ENCODE results near the gene ABHD12. TPM values are rescaled to one million over a fixed set of nuclear protein-coding genes. Genes with fewer than 3 reads are reported as not detected.

Gene ABHD12
- total and polyA plus RNA-seq, 4 experiments from 2014 or later, result 25.9 to 30.9 (median 29.6) TPM

DNA sequence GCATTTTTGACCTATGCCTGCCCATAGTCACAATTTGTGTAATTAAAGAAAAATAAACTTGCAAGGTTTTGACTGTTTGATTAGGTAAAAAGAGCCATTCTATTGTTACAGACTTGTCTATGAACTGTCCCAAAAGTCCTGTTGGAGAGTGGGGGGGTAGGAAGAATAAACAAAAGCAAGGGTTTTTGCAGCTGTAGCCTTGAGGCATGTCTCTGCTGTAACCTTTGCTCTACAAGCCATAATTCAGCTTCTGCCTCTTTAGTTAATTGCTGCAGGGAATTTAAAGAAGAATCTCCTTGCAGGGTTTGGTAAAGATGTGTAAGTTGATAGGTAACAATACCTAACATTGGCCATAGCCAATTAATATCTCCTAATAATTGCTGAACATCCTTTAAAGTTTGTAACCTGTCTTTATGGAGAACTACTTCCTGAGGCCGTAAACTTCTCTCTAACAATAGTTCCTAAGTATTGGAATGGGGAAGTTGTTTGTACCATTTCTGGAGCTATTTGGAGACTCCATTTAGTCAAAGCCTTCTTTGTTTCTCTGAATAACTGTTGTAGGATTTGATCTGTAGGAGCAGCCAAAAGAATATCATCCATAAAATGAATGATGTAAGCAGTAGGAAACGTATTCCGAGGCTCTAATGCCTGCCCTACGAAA, 7.9 kb upstream of the ABHD12 start:
- no peaks in the 10 kb centered on the region for H3K36me3 ChIP-seq (ENCODE audit: insufficient read depth, low read length)

DNA sequence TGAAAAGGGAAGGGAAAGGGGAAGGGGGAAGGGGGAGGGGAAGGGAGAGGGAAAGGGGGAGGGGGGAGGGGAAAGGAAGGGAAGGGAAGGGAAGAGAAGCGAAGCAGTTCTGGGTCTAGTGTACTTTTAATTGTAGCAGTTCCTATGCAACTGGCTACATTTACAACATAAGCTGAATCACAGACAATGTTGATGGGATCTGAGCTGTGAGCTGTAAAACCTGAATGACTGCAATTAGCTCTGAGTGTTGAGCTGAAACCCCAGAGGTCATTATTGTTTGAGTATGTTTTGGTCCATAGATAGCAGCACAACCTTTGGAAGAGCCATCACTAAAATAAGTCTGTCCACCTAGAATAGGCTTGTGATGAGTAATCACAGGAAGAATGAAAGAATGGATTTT, 7.2 kb upstream of the ABHD12 start:
- Histone ChIP-seq H3K9me3 (ENCODE audit: control insufficient read depth in 1 of 2, low read length in 2 of 2) (no peaks in the 10 kb centered on the region), H3K4me1 (ENCODE audit: insufficient read depth, low read length) (no peaks in the 10 kb centered on the region), H3K27me3 (ENCODE audit: insufficient read depth, low read length) (no peaks in the 10 kb centered on the region), H3K4me3 (ENCODE audit: low read length in 2 of 2) (no peak overlapping the region), H3K36me3 (ENCODE audit: insufficient read depth, low read length) (no peaks in the 10 kb centered on the region), H3K27ac (ENCODE audit: low read depth, low read length) (no peak overlapping the region)
- CTCF ChIA-PET (ENCODE audit: partially characterized antibody), result interaction anchor here (1.2 to 5.5 kb wide), 11 partner anchors 10 to 409 kb away, joined by 3 to 52 read pairs (median 8); partner anchors contain the start of gene GINS1
- Mint-ChIP-seq H3K27ac (no peak overlapping the region), H3K36me3 (no peaks in the 10 kb centered on the region), H3K27me3 (no peaks in the 10 kb centered on the region), H3K9me3 (peaks cover 0 to 18% (median 10%) of the 10 kb centered on the region in 8 donors), H3K4me1 (peaks cover 0 to 6% (median 0%) of the 10 kb centered on the region in 4 donors), H3K4me3 (no peak overlapping the region)
- no peak for DNase-seq
- POLR2A ChIA-PET (ENCODE audit: partially characterized antibody), result no interaction called here
- intact Hi-C loops (cut with micrococcal nuclease), result no loop called here

More for the DNA sequence above, 7.9 kb upstream of the ABHD12 start:
- H3K9me3 Mint-ChIP-seq, result peaks cover 2 to 25% (median 17%) of the 10 kb centered on the region in 8 donors
- ChIA-PET CTCF (ENCODE audit: partially characterized antibody) (interaction anchor here (1.1 to 5.5 kb wide), 21 partner anchors 9 to 410 kb away, joined by 3 to 52 read pairs (median 5); partner anchors contain the start of gene GINS1), POLR2A (ENCODE audit: partially characterized antibody) (interaction anchor here (1.5 to 1.6 kb wide), 2 partner anchors 8 to 9 kb away, joined by 6 to 7 read pairs; partner anchors contain the start of genes ABHD12 and GINS1)
- H3K27me3 Mint-ChIP-seq, result no peaks in the 10 kb centered on the region
- no peak overlapping the region for H3K27ac Mint-ChIP-seq
- H3K4me1 ChIP-seq (ENCODE audit: insufficient read depth, low read length), result no peaks in the 10 kb centered on the region
- no peaks in the 10 kb centered on the region for H3K36me3 Mint-ChIP-seq
- no peak overlapping the region for H3K27ac ChIP-seq (ENCODE audit: low read depth, low read length)
- no peak for DNase-seq
- H3K4me1 Mint-ChIP-seq, result peaks cover 0 to 5% (median 0%) of the 10 kb centered on the region in 4 donors
- intact Hi-C loops (cut with micrococcal nuclease), result loop anchor here (1.0 kb wide), 3 partner anchors 88 to 404 kb away; no protein-coding TSS in a partner anchor
- H3K27me3 ChIP-seq (ENCODE audit: insufficient read depth, low read length), result no peaks in the 10 kb centered on the region
- H3K4me3 Mint-ChIP-seq, result no peak overlapping the region
- H3K9me3 ChIP-seq (ENCODE audit: control insufficient read depth in 1 of 2, low read length in 2 of 2), result no peaks in the 10 kb centered on the region
- H3K4me3 ChIP-seq (ENCODE audit: low read length in 2 of 2), result no peak overlapping the region

DNA sequence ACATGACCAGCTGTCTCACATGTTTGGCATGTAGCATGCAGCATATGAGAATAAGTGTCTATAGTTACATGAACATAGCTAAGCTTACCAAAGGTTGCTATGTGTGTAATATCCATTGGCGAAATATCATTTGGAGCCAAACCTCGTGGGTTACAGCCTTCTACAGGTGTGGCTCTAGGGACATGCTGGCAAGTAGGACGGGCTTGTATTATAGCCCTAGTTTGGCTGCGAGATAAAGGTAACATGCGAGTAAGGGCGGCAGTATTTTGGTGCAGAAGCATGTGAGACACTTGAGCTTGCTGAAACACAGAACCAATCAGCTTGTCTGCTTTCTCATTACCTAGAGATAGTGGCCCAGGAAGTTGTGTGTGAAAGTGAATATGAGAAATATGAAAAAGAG, 6.5 kb upstream of the ABHD12 start:
- Histone ChIP-seq H3K27me3 (ENCODE audit: insufficient read depth, low read length) (no peaks in the 10 kb centered on the region), H3K9me3 (ENCODE audit: control insufficient read depth in 1 of 2, low read length in 2 of 2) (no peaks in the 10 kb centered on the region), H3K4me3 (ENCODE audit: low read length in 2 of 2) (no peak overlapping the region), H3K4me1 (ENCODE audit: insufficient read depth, low read length) (no peaks in the 10 kb centered on the region), H3K27ac (ENCODE audit: low read depth, low read length) (no peak overlapping the region), H3K36me3 (ENCODE audit: insufficient read depth, low read length) (no peaks in the 10 kb centered on the region)
- intact Hi-C loops (cut with micrococcal nuclease), result no loop called here
- Mint-ChIP-seq H3K9me3 (peaks cover 0 to 12% (median 4%) of the 10 kb centered on the region in 8 donors), H3K27me3 (no peaks in the 10 kb centered on the region), H3K36me3 (no peaks in the 10 kb centered on the region), H3K27ac (no peak overlapping the region), H3K4me3 (no peak overlapping the region), H3K4me1 (peaks cover 0 to 6% (median 0%) of the 10 kb centered on the region in 4 donors)
- POLR2A ChIA-PET (ENCODE audit: partially characterized antibody), result no interaction called here
- CTCF ChIA-PET (ENCODE audit: partially characterized antibody), result interaction anchor here (0.8 to 5.5 kb wide), 8 partner anchors 10 to 403 kb away, joined by 3 to 52 read pairs (median 10); partner anchors contain the start of gene GINS1
- no peak for DNase-seq

DNA sequence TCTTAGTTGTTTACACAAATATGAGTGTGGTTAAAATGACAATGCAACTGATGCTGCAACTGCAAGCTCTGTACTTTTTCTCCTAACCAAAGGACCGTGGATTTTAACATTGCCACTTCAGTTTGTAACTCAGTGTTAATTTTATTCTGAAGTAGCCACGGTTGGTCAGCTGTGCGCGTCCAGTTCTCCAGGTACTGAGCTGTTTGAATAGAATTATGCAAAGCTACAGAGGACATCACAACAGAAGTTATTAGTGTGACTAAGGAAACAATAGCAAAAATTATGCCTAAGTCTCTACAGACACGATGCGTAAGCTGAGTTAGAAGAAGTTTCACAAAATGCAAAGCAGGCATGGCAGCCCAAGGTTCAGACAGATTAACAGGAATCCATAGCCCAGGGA, 4.4 kb upstream of the ABHD12 start:
- no peak overlapping the region for H3K27ac Mint-ChIP-seq
- Histone ChIP-seq H3K36me3 (ENCODE audit: insufficient read depth, low read length) (no peaks in the 10 kb centered on the region), H3K4me3 (ENCODE audit: low read length in 2 of 2) (no peak overlapping the region), H3K9me3 (ENCODE audit: control insufficient read depth in 1 of 2, low read length in 2 of 2) (no peaks in the 10 kb centered on the region), H3K27me3 (ENCODE audit: insufficient read depth, low read length) (no peaks in the 10 kb centered on the region), H3K27ac (ENCODE audit: low read depth, low read length) (no peak overlapping the region), H3K4me1 (ENCODE audit: insufficient read depth, low read length) (peaks cover 6% of the 10 kb centered on the region)
- no peak for DNase-seq
- H3K27me3 Mint-ChIP-seq, result no peaks in the 10 kb centered on the region
- H3K9me3 Mint-ChIP-seq, result no peaks in the 10 kb centered on the region
- H3K4me3 Mint-ChIP-seq, result no peak overlapping the region
- intact Hi-C loops (cut with micrococcal nuclease), result loop anchor here (5.0 kb wide), 2 partner anchors 472 to 1973 kb away; partner anchors contain the start of gene NAPB
- H3K4me1 Mint-ChIP-seq, result peaks cover 0 to 13% (median 2%) of the 10 kb centered on the region in 4 donors
- POLR2A ChIA-PET (ENCODE audit: partially characterized antibody), result no interaction called here
- peaks cover 0 to 3% of the 10 kb centered on the region in 2 donors for H3K36me3 Mint-ChIP-seq
- CTCF ChIA-PET (ENCODE audit: partially characterized antibody), result interaction anchor here (5.5 kb wide), 1 partner anchor 13 kb away, joined by 32 read pairs; the partner anchor contains the start of gene GINS1

DNA sequence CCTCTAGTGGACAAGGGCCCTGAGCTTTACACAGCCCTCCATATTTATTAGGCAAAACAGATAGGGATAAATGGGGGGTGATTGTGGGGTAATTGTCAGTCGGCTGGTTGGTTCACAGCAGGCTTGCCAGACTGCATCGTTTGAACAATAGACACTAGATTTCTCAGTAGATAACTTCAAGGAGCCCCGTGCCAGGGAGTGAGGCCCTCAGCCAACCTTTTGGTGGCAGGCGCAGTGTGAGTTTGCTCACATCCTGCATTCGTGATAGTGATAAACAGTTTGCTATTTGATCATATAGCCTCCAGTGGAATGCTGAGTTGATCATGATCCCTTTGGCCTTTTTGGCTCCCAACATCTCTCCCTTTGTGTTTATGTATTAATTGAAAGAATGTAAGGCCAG, 3.6 kb upstream of the ABHD12 start:
- CTCF ChIA-PET (ENCODE audit: partially characterized antibody), result no interaction called here
- Histone ChIP-seq H3K27ac (ENCODE audit: low read depth, low read length) (no peak overlapping the region), H3K27me3 (ENCODE audit: insufficient read depth, low read length) (no peaks in the 10 kb centered on the region), H3K36me3 (ENCODE audit: insufficient read depth, low read length) (no peaks in the 10 kb centered on the region), H3K9me3 (ENCODE audit: control insufficient read depth in 1 of 2, low read length in 2 of 2) (no peaks in the 10 kb centered on the region), H3K4me3 (ENCODE audit: low read length in 2 of 2) (no peak overlapping the region), H3K4me1 (ENCODE audit: insufficient read depth, low read length) (peaks cover 10% of the 10 kb centered on the region)
- Mint-ChIP-seq H3K4me1 (peaks cover 4 to 17% (median 5%) of the 10 kb centered on the region in 4 donors), H3K27me3 (no peaks in the 10 kb centered on the region), H3K9me3 (no peaks in the 10 kb centered on the region), H3K4me3 (no peak overlapping the region), H3K27ac (no peak overlapping the region), H3K36me3 (peaks cover 0 to 5% of the 10 kb centered on the region in 2 donors)
- POLR2A ChIA-PET (ENCODE audit: partially characterized antibody), result no interaction called here
- DNase-seq, result no peak
- intact Hi-C loops (cut with micrococcal nuclease), result loop anchor here (5.0 kb wide), 2 partner anchors 473 to 1972 kb away; partner anchors contain the start of gene NAPB

DNA sequence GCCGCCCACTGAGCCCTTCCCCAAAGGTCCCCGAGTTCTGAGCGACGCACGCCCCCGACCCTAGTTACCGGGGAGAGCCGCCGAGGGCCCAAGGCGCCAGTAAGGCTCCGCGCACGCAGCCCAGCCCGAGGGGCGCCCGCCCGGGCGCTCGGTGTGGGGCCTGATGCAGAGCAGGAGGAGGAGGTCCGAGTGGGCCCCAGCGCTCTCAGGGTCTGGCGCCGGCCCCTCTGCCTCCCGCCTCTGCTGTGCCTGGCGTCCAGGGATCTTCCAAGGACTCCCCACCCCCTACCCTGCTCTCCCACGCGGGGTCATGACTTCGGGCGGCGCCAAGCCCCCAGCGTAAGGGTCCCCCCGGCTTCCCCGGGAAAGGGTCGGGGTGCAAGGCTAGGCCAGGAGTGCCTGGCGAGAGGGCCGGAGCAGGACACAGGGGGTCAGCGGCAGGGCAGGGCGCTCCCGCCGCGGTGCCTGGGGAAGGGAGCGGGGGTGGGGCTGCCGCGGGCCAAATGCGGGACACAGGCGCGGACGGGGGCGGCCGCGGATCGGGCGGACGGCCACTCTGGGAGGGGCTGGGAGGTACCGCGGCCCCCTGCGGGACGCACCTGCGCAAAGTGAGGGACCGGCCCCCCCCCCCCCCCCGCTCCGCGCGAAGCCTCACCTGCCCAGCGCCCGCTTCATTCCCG, 637 bp downstream of the ABHD12 start:
- Histone ChIP-seq H3K27ac (ENCODE audit: low read depth, low read length) (peak overlapping the region; percentile 61), H3K27me3 (ENCODE audit: insufficient read depth, low read length) (no peaks in the 10 kb centered on the region), H3K4me1 (ENCODE audit: insufficient read depth, low read length) (peaks cover 15% of the 10 kb centered on the region), H3K36me3 (ENCODE audit: insufficient read depth, low read length) (no peaks in the 10 kb centered on the region), H3K4me3 (ENCODE audit: low read length in 2 of 2) (peak overlapping the region in 1 of 2 donors; percentile 83), H3K9me3 (ENCODE audit: control insufficient read depth in 1 of 2, low read length in 2 of 2) (no peaks in the 10 kb centered on the region)
- H3K9me3 Mint-ChIP-seq, result no peaks in the 10 kb centered on the region
- H3K36me3 Mint-ChIP-seq, result peaks cover 0 to 7% of the 10 kb centered on the region in 2 donors
- H3K27me3 Mint-ChIP-seq, result no peaks in the 10 kb centered on the region
- POLR2A ChIA-PET (ENCODE audit: partially characterized antibody), result interaction anchor here (0.8 to 2.5 kb wide), 5 partner anchors 9 to 299 kb away, joined by 3 to 16 read pairs (median 6); partner anchors contain the start of genes ENTPD6 and GINS1
- peaks cover 12 to 25% (median 14%) of the 10 kb centered on the region in 4 donors for H3K4me1 Mint-ChIP-seq
- H3K4me3 Mint-ChIP-seq, result peak overlapping the region; percentile 86 to 91 (median 89)
- peak overlapping the region; percentile 4 to 84 (median 83) for H3K27ac Mint-ChIP-seq
- CTCF ChIA-PET (ENCODE audit: partially characterized antibody), result interaction anchor here (2.0 kb wide), 1 partner anchor 95 kb away, joined by 4 read pairs; no protein-coding TSS in a partner anchor
- DNase-seq, result peak in 3 of 5 donors; percentile 10 to 43 (median 16)
- intact Hi-C loops (cut with micrococcal nuclease), result loop anchor here (1.0 to 5.0 kb wide), 10 partner anchors 17 to 1968 kb away; partner anchors contain the start of genes ACSS1, APMAP, GINS1 and NANP

Data from CD4-positive, alpha-beta memory T cell (primary cell).